ENCODE measurements around the gene CASK.
"Not testable (repeated sequence)": the region's sequence is repeated elsewhere in the genome, so short reads cannot be mapped to it uniquely, and the experiment has no call there.

Gene CASK

GRCh38 chrX:41607264-41607832 is 316.0 kb downstream of the CASK start:
- no peak for DNase-seq

GRCh38 chrX:41606057-41606456 is 317.3 kb downstream of the CASK start:
- DNase-seq: not testable (repeated sequence)

GRCh38 chrX:41604766-41605543 is 318.4 kb downstream of the CASK start:
- DNase-seq: no peak

GRCh38 chrX:41604177-41604576 is 319.2 kb downstream of the CASK start:
- no peak for DNase-seq

DNA sequence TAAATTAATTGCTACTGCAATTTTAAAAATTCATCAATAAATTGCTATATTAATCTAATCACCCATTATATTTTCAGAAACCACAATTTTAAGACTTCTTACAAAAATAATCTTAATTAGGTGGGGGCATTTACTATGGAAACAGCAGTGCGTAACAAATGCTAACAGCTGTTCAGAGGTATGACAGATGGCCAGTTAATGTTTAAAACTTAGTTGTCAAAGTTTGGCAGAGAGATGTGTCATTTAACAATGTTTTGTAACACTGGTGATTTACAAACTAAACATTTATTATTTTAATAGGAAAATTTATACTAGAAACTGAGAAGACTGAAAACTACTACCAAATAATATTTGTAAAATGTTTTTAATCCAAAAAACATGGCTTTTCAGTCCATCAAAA is 319.8 kb downstream of the CASK start:
- DNase-seq: no peak

DNA sequence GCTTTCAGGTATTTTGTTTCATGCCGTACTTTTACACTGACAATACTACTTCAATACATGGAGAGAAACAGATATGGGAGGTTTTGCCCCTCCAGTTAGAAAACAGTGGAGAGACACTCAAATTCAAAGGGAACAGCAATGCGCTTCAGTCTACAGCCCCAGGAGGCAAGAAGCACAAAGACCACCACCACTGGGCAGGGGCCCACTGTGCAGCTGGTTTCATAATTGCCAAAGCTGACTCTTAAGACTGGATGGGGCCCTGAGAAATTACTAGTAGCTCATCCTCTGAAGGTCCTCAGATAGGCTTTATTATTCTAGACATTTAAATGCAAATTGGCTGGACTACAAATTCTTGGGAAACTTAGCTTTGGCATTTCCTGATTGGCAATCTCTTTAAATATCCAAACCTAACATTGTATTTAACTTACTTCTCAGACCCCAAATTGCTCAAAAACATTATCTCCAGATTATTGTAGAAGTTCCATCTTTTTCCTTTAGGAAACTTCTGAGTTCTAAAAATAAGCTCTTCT is 320.5 kb downstream of the CASK start:
- no peak for DNase-seq

GRCh38 chrX:41600291-41600690 is 323.1 kb downstream of the CASK start:
- DNase-seq: no peak

DNA sequence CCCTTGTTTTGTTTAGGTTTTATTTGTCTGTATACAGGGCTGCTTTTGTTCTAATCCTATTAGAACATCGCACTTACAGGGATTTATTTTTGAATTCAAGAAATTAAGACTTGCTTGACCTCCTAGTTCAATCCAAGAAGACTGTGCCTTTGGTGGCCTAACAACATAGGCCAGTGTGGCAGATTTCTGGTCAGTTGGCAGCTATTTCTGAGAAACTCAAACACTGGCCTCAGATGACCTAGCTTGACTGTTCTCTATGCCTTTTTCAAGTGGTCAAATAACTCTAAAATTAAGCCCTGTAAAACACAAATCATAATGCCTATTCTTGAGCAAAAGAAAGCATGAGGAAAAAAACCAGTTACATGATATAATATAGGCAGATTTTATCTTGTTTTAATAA is 323.8 kb downstream of the CASK start:
- DNase-seq: no peak

DNA sequence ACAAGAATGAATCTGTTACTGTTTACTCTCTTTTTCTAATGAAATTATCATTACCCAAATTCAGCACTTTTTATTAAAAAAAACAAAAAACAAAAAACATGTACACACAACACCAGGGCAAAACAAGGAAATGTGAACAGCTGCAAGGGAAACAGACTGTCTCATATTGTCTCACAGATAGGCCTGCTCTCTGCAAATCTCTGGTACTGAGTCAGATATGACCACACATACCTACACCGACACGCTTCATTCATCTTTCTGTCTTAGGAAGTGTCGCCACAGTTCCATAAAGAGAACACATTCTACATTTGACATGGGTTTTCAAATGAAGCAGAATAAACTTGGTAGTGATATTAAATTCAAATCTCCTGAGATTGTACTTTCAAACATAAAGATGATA is 326.8 kb downstream of the CASK start:
- DNase-seq: no peak

DNA sequence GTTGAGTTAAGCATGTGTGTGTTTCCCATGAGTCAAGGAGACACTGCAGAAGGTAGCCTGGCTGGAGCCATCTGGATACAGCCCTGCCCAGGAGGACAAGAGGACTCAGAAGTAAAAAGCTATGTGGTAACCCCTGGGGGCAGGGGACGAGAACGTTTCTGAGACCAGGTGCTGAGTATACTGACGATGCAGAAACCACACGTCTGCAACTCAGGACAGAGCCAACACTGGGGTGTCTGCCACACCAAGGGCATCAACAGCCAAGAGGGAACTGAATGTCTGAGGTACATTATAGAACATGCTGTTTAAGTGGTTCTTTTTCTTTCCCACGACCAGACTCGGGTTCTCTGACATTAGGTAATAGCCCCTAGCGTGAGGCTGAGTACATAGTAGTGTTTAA is 328.7 kb downstream of the CASK start:
- DNase-seq: no peak

DNA sequence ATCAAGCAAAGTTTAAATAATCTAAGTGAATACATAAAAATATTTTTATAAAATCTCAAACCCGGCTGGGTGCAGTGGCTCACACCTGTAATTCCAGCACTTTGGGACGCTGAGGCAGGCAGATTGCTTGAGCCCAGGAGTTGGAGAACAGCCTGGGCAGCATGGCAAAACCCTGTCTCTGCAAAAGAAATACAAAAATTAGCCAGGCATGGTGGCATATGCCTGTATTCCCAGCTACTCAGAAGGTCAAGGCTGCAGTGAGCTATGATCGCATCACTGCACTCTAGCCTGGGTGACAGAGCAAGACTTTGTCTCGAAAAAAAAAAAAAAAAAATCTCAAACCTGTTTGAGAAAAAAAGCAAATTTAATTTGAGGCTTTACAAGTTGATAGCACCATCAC is 331.4 kb downstream of the CASK start:
- DNase-seq: no peak

GRCh38 chrX:41590641-41591040 is 332.7 kb downstream of the CASK start:
- DNase-seq: no peak

GRCh38 chrX:41589634-41590270 is 333.6 kb downstream of the CASK start:
- DNase-seq: no peak

GRCh38 chrX:41588271-41588670 is 335.1 kb downstream of the CASK start:
- DNase-seq: no peak

- DNase-seq: no peak
These were observed 342.8 kb downstream of the CASK start for GRCh38 chrX:41580423-41581064.

DNA sequence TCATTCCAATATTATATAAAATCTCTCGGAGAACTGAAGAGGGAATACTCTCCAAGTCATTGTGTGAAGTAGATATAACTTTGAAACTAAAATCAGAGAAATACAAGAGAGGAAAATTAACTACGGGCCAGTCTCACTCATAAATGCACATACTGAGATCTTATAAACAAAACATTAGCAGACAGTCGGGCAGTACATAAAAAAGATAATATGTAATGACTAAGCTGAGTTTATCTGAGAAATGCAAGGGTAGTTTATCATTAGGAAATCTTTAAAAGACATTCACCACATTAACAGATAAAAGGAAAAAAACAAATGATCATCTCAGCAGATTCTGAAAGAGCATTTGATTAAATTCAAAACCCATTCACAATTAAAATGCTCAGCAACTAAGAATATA is 359.5 kb downstream of the CASK start:
- DNase-seq: no peak

GRCh38 chrX:41561045-41561444 is 362.3 kb downstream of the CASK start:
- DNase-seq: peak in 1 of 2 experiments; percentile 13

DNA sequence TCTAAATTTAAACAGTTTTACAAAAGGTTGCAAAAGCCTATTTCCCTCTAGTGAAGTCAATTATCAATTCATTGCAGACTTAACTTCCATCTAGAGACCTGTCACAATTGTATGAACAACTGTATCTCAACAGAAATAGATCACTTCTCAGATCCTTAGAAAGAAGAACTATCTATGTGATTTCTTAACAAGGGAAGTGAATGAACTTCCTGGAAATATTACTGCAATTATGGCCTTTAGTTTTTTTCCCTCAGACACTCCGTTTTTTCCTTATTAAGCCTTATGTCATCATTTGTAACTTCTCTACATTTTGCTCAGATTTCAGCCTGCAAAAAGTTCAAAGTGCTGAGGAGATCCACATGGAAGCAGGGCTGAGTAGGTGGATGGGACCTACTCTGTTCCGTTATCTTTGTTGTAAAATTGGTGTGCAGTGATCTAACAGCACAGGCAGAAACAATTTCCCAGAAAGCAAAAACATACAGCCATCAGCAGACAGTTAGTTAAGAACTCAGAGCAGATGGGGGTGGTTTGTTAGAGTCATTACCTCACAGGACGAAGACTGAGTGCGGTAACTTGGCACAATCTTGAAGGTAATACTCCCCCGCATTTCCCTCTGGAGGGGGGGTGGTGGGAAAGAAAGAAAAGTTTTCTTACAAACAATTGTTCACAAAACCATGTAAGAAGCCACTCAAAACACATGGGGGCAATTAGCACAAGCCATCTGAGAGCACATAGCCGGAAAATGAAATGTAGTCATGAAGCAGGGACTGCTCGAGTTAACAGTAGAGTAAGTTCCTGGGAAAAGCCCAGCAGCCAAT is 363.9 kb downstream of the CASK start:
- DNase-seq: no peak

DNA sequence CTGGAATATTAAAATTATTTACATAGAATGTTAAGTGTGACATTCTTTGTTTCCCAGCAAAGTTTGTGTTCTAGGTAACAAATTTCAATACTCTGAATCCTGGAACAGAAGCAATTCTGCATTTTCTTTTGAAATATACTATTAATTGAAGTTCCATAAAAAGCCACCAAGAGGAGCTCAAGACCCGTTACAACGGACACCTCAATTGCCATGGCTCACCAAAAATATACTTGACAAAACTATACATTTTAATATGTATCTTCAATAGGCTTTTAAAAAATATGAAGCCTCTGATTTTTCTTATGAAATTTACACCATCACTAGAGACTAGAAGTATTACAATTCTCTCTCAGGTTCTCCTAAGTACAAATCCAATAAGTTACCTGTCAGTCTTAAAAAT is 364.8 kb downstream of the CASK start:
- DNase-seq: peak in 1 of 2 experiments; percentile 0

- no peak for DNase-seq
These were observed 366.4 kb downstream of the CASK start for GRCh38 chrX:41556958-41557357.

DNA sequence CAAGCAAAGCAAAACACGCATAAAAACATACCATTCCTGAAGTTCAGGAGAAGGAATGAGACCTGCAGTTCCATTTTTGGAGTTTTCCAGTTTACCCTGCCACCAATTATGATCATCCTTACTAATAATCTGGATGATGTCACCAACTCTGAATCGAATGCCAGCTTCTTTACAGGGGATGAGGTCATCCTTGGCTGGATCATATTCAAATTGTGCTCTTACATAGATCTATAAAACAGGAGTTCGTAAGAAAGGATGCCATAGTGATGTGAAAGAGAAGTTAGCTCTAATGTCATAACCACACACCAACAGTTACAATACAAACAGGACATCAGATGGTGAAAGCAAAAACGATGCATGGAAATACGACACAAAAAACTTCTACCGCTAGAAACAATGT is 369.7 kb downstream of the CASK start:
- DNase-seq: no peak

DNA sequence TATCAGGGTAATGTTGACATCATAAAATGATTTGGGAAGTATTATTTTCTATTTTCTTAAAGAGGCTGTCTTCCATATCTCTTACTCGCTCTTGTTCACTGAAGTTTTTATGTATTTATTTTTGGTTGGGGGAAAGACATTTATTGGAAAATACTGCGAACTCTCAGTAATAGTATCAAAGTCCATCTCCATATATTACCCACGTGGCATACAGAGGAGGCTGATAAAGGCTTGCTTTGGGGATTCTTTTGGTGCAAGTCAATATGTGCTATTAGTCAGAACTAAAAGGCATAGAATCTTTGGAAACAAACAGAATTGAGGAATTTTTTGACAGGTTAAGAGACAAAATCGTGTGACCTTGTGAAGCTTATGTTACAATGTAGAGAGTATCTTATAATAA is 374.9 kb downstream of the CASK start:
- DNase-seq: no peak

DNA sequence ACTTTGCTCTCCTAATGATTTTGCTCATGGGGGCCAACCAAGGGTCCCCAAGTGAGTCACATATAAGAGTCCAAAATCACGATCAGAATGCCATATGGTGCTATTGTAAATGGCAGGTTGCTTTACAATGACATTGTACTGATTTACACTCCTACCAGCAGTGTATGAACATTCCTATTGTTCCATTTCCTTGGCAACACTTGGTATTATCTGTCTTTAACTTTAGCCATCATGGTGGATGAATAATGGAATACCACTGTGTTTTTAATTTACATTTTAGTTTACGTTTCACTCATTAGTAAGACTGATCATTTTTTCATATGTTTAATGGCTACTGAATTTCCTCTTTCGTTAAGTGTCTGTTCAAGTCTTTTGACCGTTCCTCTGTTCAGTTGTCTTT is 379.7 kb downstream of the CASK start:
- no peak for DNase-seq

All from SW 1271 (cell line).